ENCODE data around the gene ANXA1.

The ANXA1 gene

DNA sequence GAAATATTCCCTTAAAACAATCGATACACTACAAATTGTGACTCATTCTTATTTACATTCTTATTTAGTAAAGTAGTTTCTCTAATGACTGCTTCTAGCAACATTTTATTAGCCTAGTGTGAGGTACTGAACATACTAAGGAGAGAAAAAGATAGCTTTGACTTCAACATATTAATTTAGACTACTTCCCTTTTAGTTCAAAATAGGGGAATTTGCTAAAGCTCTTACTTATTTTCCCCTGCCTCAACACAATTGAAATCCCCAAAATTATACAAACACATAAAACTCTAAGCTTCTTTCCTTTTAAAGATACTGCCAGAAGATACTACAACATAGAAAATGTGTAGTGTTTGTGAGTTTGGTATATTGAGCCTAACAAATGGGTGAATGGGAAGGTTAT is 55.2 kb downstream of the ANXA1 start:
- DNase-seq = no peak

DNA sequence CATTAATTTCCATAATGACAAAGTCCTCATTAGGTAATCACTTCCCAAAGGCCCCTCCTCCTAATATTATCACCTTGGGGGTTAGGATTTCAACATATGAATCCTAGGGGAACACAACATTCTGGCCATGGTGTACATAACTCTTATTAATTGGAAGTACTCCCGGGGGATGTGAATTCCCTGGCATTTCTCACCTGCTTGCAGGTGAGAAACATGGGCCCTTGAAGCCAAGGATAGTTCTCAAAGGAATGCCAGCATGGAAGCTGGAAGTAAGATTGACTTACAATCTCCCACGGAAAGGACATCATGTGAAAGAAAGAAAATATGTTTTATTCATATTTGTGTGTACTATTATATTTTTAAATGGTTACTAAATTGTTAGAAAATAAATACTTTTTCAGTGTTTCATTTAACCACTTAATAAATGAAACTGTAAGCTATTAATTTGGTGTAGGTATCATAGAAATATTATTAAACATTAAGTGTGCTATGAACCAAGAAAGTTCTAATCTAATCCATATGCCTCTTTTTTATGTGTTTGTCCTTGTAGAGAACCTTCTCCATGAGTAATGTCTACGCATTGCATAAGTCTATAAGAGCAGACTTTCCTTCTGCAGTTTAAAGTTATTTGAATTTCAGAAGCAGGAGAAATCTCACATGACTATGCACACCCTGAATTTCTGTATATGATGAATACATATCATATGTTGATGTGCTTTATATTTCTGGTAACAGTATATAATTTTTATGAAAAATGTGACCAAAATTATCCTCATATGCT is 59.4 kb downstream of the ANXA1 start:
- no peak for DNase-seq

GRCh38 chr9:73213300-73213699 is 61.6 kb downstream of the ANXA1 start:
- DNase-seq = no peak

GRCh38 chr9:73215249-73215648 is 63.6 kb downstream of the ANXA1 start:
- DNase-seq = no peak

GRCh38 chr9:73216100-73216499 is 64.4 kb downstream of the ANXA1 start:
- DNase-seq = no peak

Measured in amygdala (tissue), 56 donors.